SKM-1 (cell line): ENCODE data around the gene CALN1.

Experiments
- DNase-seq: peaks from one replicate; lab custom pipeline; 2025; ENCODE audit not compliant: unreplicated experiment; lab: John Stamatoyannopoulos, UW

Gene CALN1

GRCh38 chr7:71896535-71896934, 515.6 kb downstream of the CALN1 start:
- no peak for DNase-seq

GRCh38 chr7:71886046-71886445, 526.1 kb downstream of the CALN1 start:
- no peak for DNase-seq

DNA sequence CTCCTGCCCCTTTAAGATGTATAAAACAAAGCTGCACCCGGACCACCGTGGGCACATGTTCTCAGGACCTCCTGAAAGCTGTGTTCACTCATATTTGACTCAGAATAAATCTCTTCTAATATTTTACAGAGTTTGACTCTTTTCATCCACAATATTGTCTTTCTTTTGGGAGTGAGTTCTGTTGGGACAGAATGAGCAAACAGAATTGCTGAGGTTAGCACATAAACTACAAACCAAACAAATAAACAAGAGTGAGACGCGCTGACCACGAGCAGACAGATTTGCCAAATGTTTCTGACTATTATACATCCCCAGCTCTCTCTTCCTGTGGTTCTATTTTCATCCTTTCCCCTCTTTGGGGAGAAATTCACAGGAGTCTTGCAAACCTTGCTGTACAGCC, 526.7 kb downstream of the CALN1 start:
- no peak for DNase-seq

- DNase-seq, result no peak
Measured at GRCh38 chr7:71883415-71883814, 528.7 kb downstream of the CALN1 start.

DNA sequence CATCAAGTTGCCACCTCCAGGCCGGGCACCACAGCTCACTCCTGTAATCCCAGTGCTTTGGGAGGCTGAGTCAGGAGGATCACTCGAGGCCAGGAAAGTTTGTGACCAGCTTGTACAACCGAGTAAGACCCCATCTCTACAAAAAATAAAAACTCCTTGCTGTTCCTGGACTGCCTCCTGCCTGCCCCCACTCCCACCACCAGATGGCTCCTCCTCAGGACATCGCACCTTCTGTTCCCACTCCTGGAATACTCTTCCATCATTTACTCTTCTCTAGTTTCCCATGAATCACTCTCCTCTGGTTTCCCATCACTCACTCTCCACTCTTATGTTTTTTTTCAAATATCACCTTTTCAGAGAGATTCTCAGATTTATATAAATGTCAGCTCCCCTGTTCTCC, 540.7 kb downstream of the CALN1 start:
- no peak for DNase-seq

GRCh38 chr7:71870812-71871211, 541.3 kb downstream of the CALN1 start:
- DNase-seq, result no peak

- no peak for DNase-seq
Measured at GRCh38 chr7:71868797-71869196, 543.3 kb downstream of the CALN1 start.

DNA sequence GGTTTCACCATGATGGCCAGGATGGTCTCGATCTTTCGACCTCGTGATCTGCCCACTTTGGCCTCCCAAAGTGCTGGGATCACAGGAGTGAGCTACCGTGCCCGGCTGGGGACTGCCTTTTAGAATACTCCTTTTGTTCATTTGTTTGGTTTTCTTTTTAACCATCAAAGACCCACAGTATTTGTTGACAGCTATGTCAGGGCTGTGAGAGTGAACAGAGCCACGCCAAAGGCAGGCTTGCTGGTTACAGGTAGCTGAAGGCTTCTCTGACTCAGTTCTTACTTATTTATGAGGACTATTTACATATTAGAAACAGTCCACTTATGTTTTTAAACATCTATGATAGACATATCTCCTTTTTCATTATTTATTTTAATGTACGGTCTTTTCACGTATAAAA, 544.5 kb downstream of the CALN1 start:
- DNase-seq, result no peak

GRCh38 chr7:71865172-71865571, 547.0 kb downstream of the CALN1 start:
- no peak for DNase-seq

GRCh38 chr7:71864130-71864529, 548.0 kb downstream of the CALN1 start:
- no peak for DNase-seq

DNA sequence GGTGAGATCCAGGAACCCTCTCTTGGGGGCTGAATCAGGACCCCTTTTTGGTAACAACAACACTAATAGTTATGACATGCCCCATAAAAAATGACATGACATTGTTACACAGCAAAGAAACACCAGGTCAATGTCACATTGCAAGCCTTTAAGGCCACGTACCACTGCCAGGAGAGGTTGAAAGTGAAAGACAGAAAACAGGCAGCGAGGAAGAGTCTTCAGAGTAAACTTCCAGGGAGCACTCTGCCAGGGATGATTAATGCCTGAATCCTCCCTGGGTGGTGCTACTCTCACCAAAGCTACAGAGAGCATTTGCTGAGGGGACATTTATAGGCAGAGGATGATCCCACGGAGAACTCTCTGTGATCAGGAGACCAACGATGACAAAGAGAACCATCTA, 551.6 kb downstream of the CALN1 start:
- DNase-seq, result no peak

GRCh38 chr7:71857338-71857737, 554.8 kb downstream of the CALN1 start:
- DNase-seq, result no peak

DNA sequence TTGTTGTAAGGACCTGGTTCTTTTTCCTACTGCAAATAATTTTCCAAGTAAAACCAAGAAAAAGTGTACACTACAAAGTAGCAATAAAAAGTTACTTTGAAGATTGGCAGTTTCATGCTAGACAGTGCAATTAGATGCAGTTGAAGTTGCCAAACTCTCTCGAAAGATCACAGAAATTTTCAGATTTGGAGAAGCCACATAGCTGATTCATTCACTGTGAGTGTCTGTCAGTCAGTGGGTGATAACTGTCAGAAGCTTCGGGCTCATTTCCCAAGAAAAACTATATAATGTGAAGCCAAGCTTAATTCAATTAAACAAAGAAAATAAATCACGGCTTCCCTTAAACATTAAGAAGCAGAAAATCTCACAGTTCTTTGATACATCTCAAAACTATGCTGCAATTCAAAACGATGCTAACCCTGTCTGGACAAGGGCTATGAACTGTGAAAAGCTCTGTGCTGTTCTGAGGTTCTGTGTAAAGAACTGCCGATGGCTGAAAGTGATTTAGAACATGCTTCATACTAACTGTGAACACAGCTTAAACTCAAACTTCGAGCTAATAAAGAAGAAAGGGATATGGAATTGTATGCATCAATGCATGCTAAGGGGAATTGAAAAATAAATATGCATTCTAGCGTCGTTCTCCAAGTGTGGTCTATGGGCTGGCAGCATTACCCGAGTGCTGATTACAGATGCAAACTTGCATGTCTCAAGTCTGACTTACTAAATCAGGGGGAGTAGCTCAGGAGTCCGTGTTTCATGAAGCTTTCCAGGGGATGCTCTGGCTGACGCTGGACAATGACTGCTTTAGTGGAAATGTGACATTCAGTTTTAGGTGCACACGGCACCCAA, 557.4 kb downstream of the CALN1 start:
- DNase-seq, result no peak

- no peak for DNase-seq
Measured at GRCh38 chr7:71851776-71852498, 560.2 kb downstream of the CALN1 start.

- no peak for DNase-seq
Measured at GRCh38 chr7:71846160-71846559, 566.0 kb downstream of the CALN1 start.

DNA sequence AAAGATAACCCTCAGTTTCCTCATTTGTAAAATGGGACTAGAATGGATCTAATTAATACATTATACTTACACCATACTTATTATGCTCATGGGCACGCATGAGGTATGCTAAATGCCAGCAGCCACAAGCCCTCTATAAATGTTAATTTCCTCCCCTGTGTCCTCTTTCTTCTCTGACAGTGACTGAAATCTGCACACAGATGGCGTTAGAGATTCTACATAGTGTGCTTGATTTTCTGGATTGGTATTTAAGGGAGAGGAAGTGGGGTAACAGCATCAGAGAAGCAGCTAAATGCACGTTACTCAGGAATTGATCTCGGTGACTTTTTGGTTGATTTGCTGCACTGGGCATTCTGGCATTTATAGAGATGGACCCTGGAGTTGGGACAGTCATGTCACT, 568.5 kb downstream of the CALN1 start:
- DNase-seq, result no peak

DNA sequence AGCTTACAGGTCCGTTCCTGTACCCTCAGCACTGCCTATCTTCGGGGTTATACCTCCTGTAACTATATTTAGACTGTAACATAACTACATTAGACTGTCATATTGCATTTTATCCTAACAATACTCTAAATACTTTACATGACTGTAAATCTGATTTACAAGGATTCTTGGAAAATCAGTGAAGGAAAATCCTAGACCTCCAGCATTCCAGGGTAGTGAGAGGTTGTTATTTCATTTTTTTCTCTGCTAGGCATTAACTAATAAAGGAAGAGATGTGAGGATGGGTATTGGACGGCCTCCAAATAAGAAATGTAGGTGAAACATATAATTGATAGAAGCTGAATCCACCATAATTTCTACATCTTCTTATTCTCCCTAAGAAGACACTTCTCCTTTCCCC, 569.4 kb downstream of the CALN1 start:
- no peak for DNase-seq

GRCh38 chr7:71842381-71842780, 569.8 kb downstream of the CALN1 start:
- no peak for DNase-seq

GRCh38 chr7:71835056-71835455, 577.1 kb downstream of the CALN1 start:
- no peak for DNase-seq

DNA sequence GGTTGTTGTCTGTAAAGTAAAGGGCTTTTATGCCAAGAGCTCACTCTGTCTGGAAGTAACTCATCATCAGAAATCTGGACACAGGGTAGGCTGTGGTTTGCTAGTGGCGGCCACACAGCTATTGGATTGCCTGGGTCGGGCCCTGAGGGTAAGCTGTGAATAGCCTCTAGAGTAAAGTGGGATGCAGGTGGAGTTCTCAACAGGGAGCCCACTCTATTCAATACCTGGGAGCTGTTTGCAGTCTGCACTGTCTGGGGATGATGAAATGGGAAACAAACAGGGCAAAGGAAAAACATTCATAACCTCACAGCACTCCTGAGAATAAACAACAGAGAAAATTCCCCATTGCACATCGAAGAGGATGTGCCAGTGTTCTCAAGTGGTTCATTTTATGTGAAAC, 582.6 kb downstream of the CALN1 start:
- no peak for DNase-seq

- no peak for DNase-seq
Measured at GRCh38 chr7:71828361-71828760, 583.8 kb downstream of the CALN1 start.

GRCh38 chr7:71826141-71826540, 586.0 kb downstream of the CALN1 start:
- DNase-seq, result no peak
